HepG2 (cell line): ENCODE data around the gene TC2N.

Experiments
- GABPA ChIP-seq, 2 experiments: IDR thresholded peaks; 2 replicates each; pipeline ENCODE4 v1.6.1; 2011 to 2016; ENCODE audit warnings: low read depth in 2 of 2, low read length in 1 of 2, missing biosample characterization in 1 of 2, missing genetic modification characterization in 1 of 2
- HNRNPL ChIP-seq: fragments of 200-400 bp; formaldehyde crosslinking; IDR thresholded peaks from 2 replicates; pipeline ENCODE4 v1.6.1; 2017; ENCODE audit warnings: mild to moderate bottlenecking, low read depth, low read length
- MAFG ChIP-seq: sonication (generic); formaldehyde crosslinking; IDR thresholded peaks from 2 replicates; pipeline ENCODE4 v1.5.1; 2020; ENCODE audit warnings: mild to moderate bottlenecking, missing genetic modification reagents
- POLR2A ChIP-seq, 2 experiments: IDR thresholded peaks; 2 replicates each; pipeline ENCODE4 v1.6.1; 2011; ENCODE audit warnings: low read depth in 2 of 2, low read length in 2 of 2, mild to moderate bottlenecking in 1 of 2, moderate library complexity in 1 of 2; ENCODE audit not compliant: insufficient read depth in 1 of 2
- RAD21 ChIP-seq: fragments of 450-650 bp; formaldehyde crosslinking; IDR thresholded peaks from 2 replicates; pipeline ENCODE4 v1.5.0; 2020; ENCODE audit warnings: mild to moderate bottlenecking
- ZFX ChIP-seq: sonication (generic); formaldehyde crosslinking; IDR thresholded peaks from 2 replicates; pipeline ENCODE4 v1.4.0; 2020; ENCODE audit warnings: mild to moderate bottlenecking, low read depth, missing genetic modification reagents, moderate library complexity
- ZNF24 ChIP-seq: fragments of 450-650 bp; IDR thresholded peaks from 2 replicates; pipeline ENCODE4 v1.6.1; 2017; ENCODE audit warnings: antibody characterized with exemption, mild to moderate bottlenecking
- TF ChIP-seq, protein P1 (sequence below): sonication (generic); formaldehyde crosslinking; IDR thresholded peaks from 2 replicates; pipeline ENCODE4 v1.5.0; 2020; ENCODE audit warnings: mild to moderate bottlenecking, missing genetic modification reagents, moderate library complexity
- TF ChIP-seq, protein P2 (sequence below): IDR thresholded peaks from 2 replicates; pipeline ENCODE4 v1.6.1; 2016; ENCODE audit warnings: missing compliant biosample characterization, missing genetic modification reagents, borderline replicate concordance
- TF ChIP-seq, protein P3 (sequence below): sonication (generic); formaldehyde crosslinking; IDR thresholded peaks from 2 replicates; pipeline ENCODE4 v1.4.0; 2020; ENCODE audit warnings: missing genetic modification reagents

DNA sequence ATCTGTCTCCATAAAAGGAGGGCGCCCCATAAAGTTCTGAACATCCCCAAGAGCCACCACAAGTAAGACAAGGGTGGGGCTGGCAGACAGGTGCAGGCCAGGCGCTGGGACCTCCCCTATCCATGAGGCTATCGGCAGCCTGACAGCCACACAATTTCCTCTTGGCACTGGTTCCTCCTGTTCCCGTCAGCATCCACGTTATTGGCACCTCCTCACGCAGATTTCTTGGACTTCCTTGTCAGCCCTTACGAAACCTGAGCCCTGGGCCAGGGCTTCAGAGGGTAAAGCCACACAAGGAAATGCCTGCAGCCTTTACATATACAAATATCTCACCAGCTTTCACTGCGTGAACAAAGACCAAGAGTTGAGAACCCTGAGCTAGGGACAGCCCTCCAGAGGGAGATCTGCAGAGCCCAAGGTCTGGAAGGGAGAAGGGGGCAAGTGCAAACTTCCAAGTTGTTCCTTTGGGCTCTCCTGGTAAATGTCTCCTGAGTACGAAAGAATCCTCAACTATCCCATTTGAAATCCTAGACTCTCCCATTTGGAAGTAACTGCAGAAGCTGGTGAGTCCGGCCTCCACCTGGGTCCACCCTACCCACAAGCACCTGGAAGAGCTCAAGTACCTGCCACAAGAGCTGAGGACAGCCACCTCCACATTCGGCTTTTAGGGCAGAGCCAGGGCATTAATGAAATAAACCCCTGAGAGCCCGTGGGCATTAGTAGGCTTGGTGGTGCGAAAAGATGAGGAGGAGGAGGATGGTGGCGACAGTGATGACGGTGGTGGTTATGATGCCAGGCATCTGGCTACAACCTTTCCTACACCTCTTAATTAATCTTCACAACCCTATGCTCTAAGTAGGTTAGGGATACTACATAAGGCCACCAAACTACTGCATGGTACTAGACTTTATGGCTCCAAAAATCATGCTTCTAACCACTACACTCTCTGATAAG is 5.5 kb upstream of the TC2N start:
- TF ChIP-seq RAD21 (CRISPR knock-in tag): no peak
- TF ChIP-seq MAFG (CRISPR knock-in tag): no peak
- TF ChIP-seq, protein P1, sequence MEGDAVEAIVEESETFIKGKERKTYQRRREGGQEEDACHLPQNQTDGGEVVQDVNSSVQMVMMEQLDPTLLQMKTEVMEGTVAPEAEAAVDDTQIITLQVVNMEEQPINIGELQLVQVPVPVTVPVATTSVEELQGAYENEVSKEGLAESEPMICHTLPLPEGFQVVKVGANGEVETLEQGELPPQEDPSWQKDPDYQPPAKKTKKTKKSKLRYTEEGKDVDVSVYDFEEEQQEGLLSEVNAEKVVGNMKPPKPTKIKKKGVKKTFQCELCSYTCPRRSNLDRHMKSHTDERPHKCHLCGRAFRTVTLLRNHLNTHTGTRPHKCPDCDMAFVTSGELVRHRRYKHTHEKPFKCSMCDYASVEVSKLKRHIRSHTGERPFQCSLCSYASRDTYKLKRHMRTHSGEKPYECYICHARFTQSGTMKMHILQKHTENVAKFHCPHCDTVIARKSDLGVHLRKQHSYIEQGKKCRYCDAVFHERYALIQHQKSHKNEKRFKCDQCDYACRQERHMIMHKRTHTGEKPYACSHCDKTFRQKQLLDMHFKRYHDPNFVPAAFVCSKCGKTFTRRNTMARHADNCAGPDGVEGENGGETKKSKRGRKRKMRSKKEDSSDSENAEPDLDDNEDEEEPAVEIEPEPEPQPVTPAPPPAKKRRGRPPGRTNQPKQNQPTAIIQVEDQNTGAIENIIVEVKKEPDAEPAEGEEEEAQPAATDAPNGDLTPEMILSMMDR: no peak
- no peak for TF ChIP-seq GABPA (IDR thresholded peaks at IDR 0.05; ENCODE audit: low read depth, low read length)
- TF ChIP-seq GABPA (CRISPR knock-in tag; IDR thresholded peaks at IDR 0.05; ENCODE audit: low read depth): no peak
- TF ChIP-seq, protein P2, sequence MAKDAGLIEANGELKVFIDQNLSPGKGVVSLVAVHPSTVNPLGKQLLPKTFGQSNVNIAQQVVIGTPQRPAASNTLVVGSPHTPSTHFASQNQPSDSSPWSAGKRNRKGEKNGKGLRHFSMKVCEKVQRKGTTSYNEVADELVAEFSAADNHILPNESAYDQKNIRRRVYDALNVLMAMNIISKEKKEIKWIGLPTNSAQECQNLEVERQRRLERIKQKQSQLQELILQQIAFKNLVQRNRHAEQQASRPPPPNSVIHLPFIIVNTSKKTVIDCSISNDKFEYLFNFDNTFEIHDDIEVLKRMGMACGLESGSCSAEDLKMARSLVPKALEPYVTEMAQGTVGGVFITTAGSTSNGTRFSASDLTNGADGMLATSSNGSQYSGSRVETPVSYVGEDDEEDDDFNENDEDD (CRISPR knock-in tag): no peak
- TF ChIP-seq, protein P3, sequence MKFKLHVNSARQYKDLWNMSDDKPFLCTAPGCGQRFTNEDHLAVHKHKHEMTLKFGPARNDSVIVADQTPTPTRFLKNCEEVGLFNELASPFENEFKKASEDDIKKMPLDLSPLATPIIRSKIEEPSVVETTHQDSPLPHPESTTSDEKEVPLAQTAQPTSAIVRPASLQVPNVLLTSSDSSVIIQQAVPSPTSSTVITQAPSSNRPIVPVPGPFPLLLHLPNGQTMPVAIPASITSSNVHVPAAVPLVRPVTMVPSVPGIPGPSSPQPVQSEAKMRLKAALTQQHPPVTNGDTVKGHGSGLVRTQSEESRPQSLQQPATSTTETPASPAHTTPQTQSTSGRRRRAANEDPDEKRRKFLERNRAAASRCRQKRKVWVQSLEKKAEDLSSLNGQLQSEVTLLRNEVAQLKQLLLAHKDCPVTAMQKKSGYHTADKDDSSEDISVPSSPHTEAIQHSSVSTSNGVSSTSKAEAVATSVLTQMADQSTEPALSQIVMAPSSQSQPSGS (CRISPR knock-in tag): no peak
- no peak for TF ChIP-seq ZFX (CRISPR knock-in tag)
- no peak for TF ChIP-seq HNRNPL
- no peak for TF ChIP-seq ZNF24
- no peak for TF ChIP-seq POLR2A (IDR thresholded peaks at IDR 0.05; ENCODE audit: insufficient read depth in 1 of 2, low read depth in 2 of 2, low read length in 2 of 2)
